ENCODE data around the gene PRAMEF14.
"Not testable (repeated sequence)": the region's sequence is repeated elsewhere in the genome, so short reads cannot be mapped to it uniquely, and the experiment has no call there.

- not testable (repeated sequence) for TF ChIP-seq TCF12 (IDR thresholded peaks at IDR 0.05; ENCODE audit: low read depth); YY1 (IDR thresholded peaks at IDR 0.05; ENCODE audit: low read depth); TAF1 (IDR thresholded peaks at IDR 0.05; ENCODE audit: low read depth); MAX (IDR thresholded peaks at IDR 0.05); CEBPB (IDR thresholded peaks at IDR 0.05); EP300 (IDR thresholded peaks at IDR 0.05; ENCODE audit: borderline replicate concordance); FOXM1 (IDR thresholded peaks at IDR 0.05; ENCODE audit: borderline replicate concordance, low read depth)
- TF ChIP-seq, protein P1, sequence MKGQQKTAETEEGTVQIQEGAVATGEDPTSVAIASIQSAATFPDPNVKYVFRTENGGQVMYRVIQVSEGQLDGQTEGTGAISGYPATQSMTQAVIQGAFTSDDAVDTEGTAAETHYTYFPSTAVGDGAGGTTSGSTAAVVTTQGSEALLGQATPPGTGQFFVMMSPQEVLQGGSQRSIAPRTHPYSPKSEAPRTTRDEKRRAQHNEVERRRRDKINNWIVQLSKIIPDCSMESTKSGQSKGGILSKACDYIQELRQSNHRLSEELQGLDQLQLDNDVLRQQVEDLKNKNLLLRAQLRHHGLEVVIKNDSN (IDR thresholded peaks at IDR 0.05) = not testable (repeated sequence)
Observed at GRCh38 chr1:13347034-13347433, at the start of gene PRAMEF14.

All from Ishikawa (cell line).